Measurements from ENCODE around the gene PADI2.

The PADI2 gene

DNA sequence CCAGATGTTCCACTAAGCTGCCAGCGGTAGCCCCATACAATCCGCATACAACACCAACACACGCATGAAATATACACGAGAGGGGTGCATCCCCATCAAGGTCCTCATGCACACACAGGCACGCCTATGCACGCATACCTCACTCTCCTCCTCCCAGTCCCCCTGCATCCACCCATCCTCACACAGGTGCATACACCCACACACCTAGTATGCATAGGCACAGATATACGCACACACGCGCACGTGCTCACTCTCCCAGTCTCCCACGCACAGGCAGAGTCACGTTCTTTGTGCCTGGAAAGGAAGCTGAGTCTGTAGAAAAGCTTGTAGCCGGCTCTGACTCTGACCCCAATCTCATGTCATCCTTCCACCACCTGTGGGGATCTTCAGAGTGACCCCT, 16.9 kb upstream of the PADI2 start:
- no peak for DNase-seq
- H3K4me1 ChIP-seq, result no peaks in the 10 kb centered on the region
- no peaks in the 10 kb centered on the region for H3K36me3 ChIP-seq
- TF ChIP-seq, protein P1, sequence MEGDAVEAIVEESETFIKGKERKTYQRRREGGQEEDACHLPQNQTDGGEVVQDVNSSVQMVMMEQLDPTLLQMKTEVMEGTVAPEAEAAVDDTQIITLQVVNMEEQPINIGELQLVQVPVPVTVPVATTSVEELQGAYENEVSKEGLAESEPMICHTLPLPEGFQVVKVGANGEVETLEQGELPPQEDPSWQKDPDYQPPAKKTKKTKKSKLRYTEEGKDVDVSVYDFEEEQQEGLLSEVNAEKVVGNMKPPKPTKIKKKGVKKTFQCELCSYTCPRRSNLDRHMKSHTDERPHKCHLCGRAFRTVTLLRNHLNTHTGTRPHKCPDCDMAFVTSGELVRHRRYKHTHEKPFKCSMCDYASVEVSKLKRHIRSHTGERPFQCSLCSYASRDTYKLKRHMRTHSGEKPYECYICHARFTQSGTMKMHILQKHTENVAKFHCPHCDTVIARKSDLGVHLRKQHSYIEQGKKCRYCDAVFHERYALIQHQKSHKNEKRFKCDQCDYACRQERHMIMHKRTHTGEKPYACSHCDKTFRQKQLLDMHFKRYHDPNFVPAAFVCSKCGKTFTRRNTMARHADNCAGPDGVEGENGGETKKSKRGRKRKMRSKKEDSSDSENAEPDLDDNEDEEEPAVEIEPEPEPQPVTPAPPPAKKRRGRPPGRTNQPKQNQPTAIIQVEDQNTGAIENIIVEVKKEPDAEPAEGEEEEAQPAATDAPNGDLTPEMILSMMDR (IDR thresholded peaks at IDR 0.05; ENCODE audit: low read depth, low read length), result no peak
- no peaks in the 10 kb centered on the region for H3K9me3 ChIP-seq
- no peaks in the 10 kb centered on the region for H3K27me3 ChIP-seq
- no peak overlapping the region for H3K4me3 ChIP-seq (ENCODE audit: low read depth, low read length)

DNA sequence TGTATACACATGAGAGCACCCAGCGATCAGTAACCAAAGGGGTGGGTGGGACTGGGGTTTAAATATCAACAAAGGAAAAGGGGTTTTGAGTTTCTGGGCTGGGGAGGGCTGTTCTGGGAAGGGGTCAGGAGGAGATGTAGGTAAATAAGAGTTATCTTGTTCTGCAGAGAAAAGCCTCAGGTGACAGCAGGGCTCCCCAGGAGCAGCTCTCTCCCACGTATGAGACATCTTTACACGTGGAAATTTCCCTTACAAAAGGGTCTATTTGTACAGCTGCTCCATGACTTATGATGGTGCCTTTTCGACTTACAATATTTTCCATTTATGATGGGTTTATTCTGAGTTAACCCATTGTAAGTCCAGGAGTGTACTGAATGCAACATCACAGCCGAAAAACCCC, 16.3 kb upstream of the PADI2 start:
- DNase-seq, result no peak
- Histone ChIP-seq H3K36me3 (no peaks in the 10 kb centered on the region), H3K9me3 (no peaks in the 10 kb centered on the region), H3K27me3 (no peaks in the 10 kb centered on the region), H3K4me1 (no peaks in the 10 kb centered on the region), H3K4me3 (ENCODE audit: low read depth, low read length) (no peak overlapping the region)
- TF ChIP-seq, protein P1 (IDR thresholded peaks at IDR 0.05; ENCODE audit: low read depth, low read length), result no peak

GRCh38 chr1:17134724-17135123, 15.5 kb upstream of the PADI2 start:
- TF ChIP-seq, protein P1 (IDR thresholded peaks at IDR 0.05; ENCODE audit: low read depth, low read length), result no peak

GRCh38 chr1:17134034-17134433, 14.8 kb upstream of the PADI2 start:
- H3K36me3 ChIP-seq, result no peaks in the 10 kb centered on the region
- no peak overlapping the region for H3K4me3 ChIP-seq (ENCODE audit: low read depth, low read length)
- TF ChIP-seq, protein P1 (IDR thresholded peaks at IDR 0.05; ENCODE audit: low read depth, low read length), result no peak
- H3K4me1 ChIP-seq, result no peaks in the 10 kb centered on the region
- H3K9me3 ChIP-seq, result no peaks in the 10 kb centered on the region
- DNase-seq, result no peak
- H3K27me3 ChIP-seq, result no peaks in the 10 kb centered on the region

More at GRCh38 chr1:17134724-17135123, 15.5 kb upstream of the PADI2 start:
- Histone ChIP-seq H3K4me1 (no peaks in the 10 kb centered on the region), H3K9me3 (no peaks in the 10 kb centered on the region), H3K36me3 (no peaks in the 10 kb centered on the region), H3K27me3 (no peaks in the 10 kb centered on the region), H3K4me3 (ENCODE audit: low read depth, low read length) (no peak overlapping the region)
- no peak for DNase-seq

DNA sequence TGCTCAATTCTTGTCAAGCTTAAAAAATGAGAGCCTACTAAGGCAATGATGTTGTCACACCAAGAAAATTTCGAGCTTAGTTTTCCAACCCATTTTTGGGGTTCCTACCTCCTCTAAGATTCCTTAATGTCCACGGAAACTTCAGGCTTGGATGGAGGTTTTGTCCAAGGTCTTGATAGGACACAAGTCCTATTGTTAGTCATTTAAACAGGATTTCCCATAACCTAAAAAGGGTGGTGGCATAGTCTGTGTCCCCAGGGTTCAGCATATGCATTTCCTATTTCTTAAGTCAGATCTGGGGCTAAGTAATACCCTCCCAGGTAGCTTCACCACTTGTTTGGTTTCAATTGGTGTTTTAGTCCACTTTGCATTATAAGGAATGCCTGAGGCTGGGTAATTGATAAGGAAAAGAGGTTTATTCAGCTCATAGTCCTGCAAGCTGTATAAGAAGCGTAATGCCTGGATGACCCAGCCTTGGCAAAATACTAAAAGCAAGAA, 10.9 kb upstream of the PADI2 start:
- Histone ChIP-seq H3K4me1 (no peaks in the 10 kb centered on the region), H3K4me3 (ENCODE audit: low read depth, low read length) (no peak overlapping the region), H3K9me3 (no peaks in the 10 kb centered on the region), H3K27me3 (no peaks in the 10 kb centered on the region), H3K36me3 (no peaks in the 10 kb centered on the region)
- TF ChIP-seq, protein P1 (IDR thresholded peaks at IDR 0.05; ENCODE audit: low read depth, low read length), result no peak
- no peak for DNase-seq

GRCh38 chr1:17128361-17128760, 9.1 kb upstream of the PADI2 start:
- no peaks in the 10 kb centered on the region for H3K4me1 ChIP-seq
- no peak for DNase-seq
- no peak overlapping the region for H3K4me3 ChIP-seq (ENCODE audit: low read depth, low read length)
- no peaks in the 10 kb centered on the region for H3K9me3 ChIP-seq
- H3K27me3 ChIP-seq, result no peaks in the 10 kb centered on the region
- TF ChIP-seq, protein P1 (IDR thresholded peaks at IDR 0.05; ENCODE audit: low read depth, low read length), result no peak
- no peaks in the 10 kb centered on the region for H3K36me3 ChIP-seq

Measured in BE2C (cell line).